GM21619 (cell line): ENCODE data around the gene CTNNBL1.
"Not testable (repeated sequence)": the region's sequence is repeated elsewhere in the genome, so short reads cannot be mapped to it uniquely, and the experiment has no call there.

Experiments used
- ATAC-seq: cut with Tn5 transposase; IDR thresholded peaks from one replicate; pipeline ENCODE4 v1.9.1; 2021; ENCODE audit not compliant: unreplicated experiment

The CTNNBL1 gene

GRCh38 chr20:37706298-37706697 lies 12.5 kb downstream of the CTNNBL1 start:
- ATAC-seq: no peak

GRCh38 chr20:37711001-37711400 lies 17.2 kb downstream of the CTNNBL1 start:
- ATAC-seq: no peak

GRCh38 chr20:37711994-37712964 lies 18.4 kb downstream of the CTNNBL1 start:
- ATAC-seq: no peak

- no peak for ATAC-seq
These were observed 19.6 kb downstream of the CTNNBL1 start for GRCh38 chr20:37713396-37713795.

- no peak for ATAC-seq
These were observed 21.3 kb downstream of the CTNNBL1 start for GRCh38 chr20:37714978-37715672.

GRCh38 chr20:37721751-37722150 lies 27.9 kb downstream of the CTNNBL1 start:
- no peak for ATAC-seq

GRCh38 chr20:37722312-37722711 lies 28.5 kb downstream of the CTNNBL1 start:
- not testable (repeated sequence) for ATAC-seq

- no peak for ATAC-seq
These were observed 29.8 kb downstream of the CTNNBL1 start for GRCh38 chr20:37723668-37724067.

- ATAC-seq: no peak
These were observed 31.3 kb downstream of the CTNNBL1 start for GRCh38 chr20:37725165-37725564.

- no peak for ATAC-seq
These were observed 32.0 kb downstream of the CTNNBL1 start for GRCh38 chr20:37725855-37726254.

GRCh38 chr20:37726321-37726720 lies 32.5 kb downstream of the CTNNBL1 start:
- ATAC-seq: no peak

- ATAC-seq: no peak
These were observed 33.4 kb downstream of the CTNNBL1 start for GRCh38 chr20:37726971-37727956.

GRCh38 chr20:37727957-37728634 lies 34.3 kb downstream of the CTNNBL1 start:
- ATAC-seq: no peak

GRCh38 chr20:37728635-37728983 lies 34.8 kb downstream of the CTNNBL1 start:
- ATAC-seq: no peak

GRCh38 chr20:37729452-37729851 lies 35.6 kb downstream of the CTNNBL1 start:
- no peak for ATAC-seq

GRCh38 chr20:37729909-37730308 lies 36.1 kb downstream of the CTNNBL1 start:
- ATAC-seq: no peak

GRCh38 chr20:37733416-37733815 lies 39.6 kb downstream of the CTNNBL1 start:
- no peak for ATAC-seq

GRCh38 chr20:37734228-37734985 lies 40.6 kb downstream of the CTNNBL1 start:
- no peak for ATAC-seq

GRCh38 chr20:37735541-37735940 lies 41.7 kb downstream of the CTNNBL1 start:
- ATAC-seq: no peak

GRCh38 chr20:37736132-37736531 lies 42.3 kb downstream of the CTNNBL1 start:
- no peak for ATAC-seq
